K562 (cell line): Measurements from ENCODE around the gene LRRC7. TPM values are rescaled to one million over a fixed set of nuclear protein-coding genes. Genes with fewer than 3 reads are reported as not detected.

ENCODE experiments used
- ATAC-seq: fragments of 200-7000 bp; cut with Tn5 transposase; 3 replicates; pipeline ENCODE4 v1.9.1; 2020; ENCODE audit warnings: moderate library complexity
- BruUV-seq: library from RNA; stranded (reverse); fragments of 400-500 nt; replicated peaks from 2 replicates; lab custom pipeline; 2021; lab: Mats Ljungman, UMichigan
- CTCF ChIA-PET: fragments of 300-600 bp; formaldehyde crosslinking; extraction: SDS; loops from one replicate; lab custom pipeline; 2021; ENCODE audit warnings: low intra/inter-chr PET ratio; lab: Yijun Ruan, JAX
- POLR2A ChIA-PET: fragments of 300-600, 350-650 bp; sonication (Branson Sonifier 250); formaldehyde crosslinking; extraction: SDS; loops from one replicate; lab custom pipeline; 2021; ENCODE audit warnings: antibody characterized with exemption, inconsistent platforms; lab: Yijun Ruan, JAX
- DNase-seq, 4 experiments: peaks; one replicate each; pipeline versions ENCODE4 v3.0.0 to v3.0.0-alpha.2; 2011 to 2018; ENCODE audit warnings: low spot score in 3 of 4, mixed read lengths in 3 of 4; ENCODE audit errors: extremely low read depth in 1 of 4
- FAIRE-seq: peaks from 2 replicates; lab custom pipeline; 2011; peaks lifted over from hg19 to GRCh38; lab: Jason Lieb, UNC
- H2AFZ ChIP-seq: 2 replicates; pipeline ENCODE4 v1.6.0; 2011; ENCODE audit warnings: low read depth, low read length, control low read depth, inconsistent platforms
- H3K27ac ChIP-seq: fragments of 200-600 bp; 3 replicates; pipeline ENCODE4 v1.8.0; 2011; ENCODE audit warnings: low read depth, mild to moderate bottlenecking, control low read depth, inconsistent platforms, low read length, moderate library complexity, mixed read lengths; ENCODE audit errors: extremely low read depth
- H3K27me3 ChIP-seq, 2 experiments: fragments of 300-600 bp in 1 of 2; 2 replicates in 1 of 2; 3 replicates in 1 of 2; pipeline versions ENCODE4 v1.6.0 to v1.8.0; 2011; ENCODE audit warnings: inconsistent platforms in 2 of 2, low read length in 2 of 2, mild to moderate bottlenecking in 1 of 2, mixed read lengths in 1 of 2, moderate library complexity in 1 of 2; ENCODE audit not compliant: control insufficient read depth in 2 of 2, insufficient read depth in 2 of 2
- H3K36me3 ChIP-seq: fragments of 300-600 bp; 3 replicates; pipeline ENCODE4 v1.8.0; 2011; ENCODE audit warnings: mild to moderate bottlenecking, low read length, inconsistent platforms; ENCODE audit not compliant: control insufficient read depth, insufficient read depth
- H3K4me1 ChIP-seq, 2 experiments: fragments of 200-600 bp in 1 of 2; replicated peaks in 1 of 2; 2 replicates in 1 of 2; 3 replicates in 1 of 2; pipeline versions ENCODE4 v1.5.1 to v1.8.0; 2011; ENCODE audit warnings: inconsistent platforms in 2 of 2, low read length in 2 of 2, mild to moderate bottlenecking in 1 of 2, mixed read lengths in 1 of 2, moderate library complexity in 1 of 2; ENCODE audit not compliant: control insufficient read depth in 2 of 2, insufficient read depth in 2 of 2
- H3K4me2 ChIP-seq: 2 replicates; pipeline ENCODE4 v1.6.1; 2011; ENCODE audit warnings: low read length, control low read depth, inconsistent platforms, mixed read lengths; ENCODE audit not compliant: insufficient read depth
- H3K4me3 ChIP-seq: fragments of 200-600 bp; sonication (generic), shearing (Covaris generic); 2 replicates; pipeline ENCODE4 v1.5.1; 2016; ENCODE audit warnings: control low read depth, inconsistent platforms
- H3K79me2 ChIP-seq: fragments of 200-600 bp; 3 replicates; pipeline ENCODE4 v1.8.0; 2011; ENCODE audit warnings: low read length, inconsistent platforms; ENCODE audit not compliant: control insufficient read depth, insufficient read depth
- H3K9ac ChIP-seq, 2 experiments: 2 replicates each; pipeline versions ENCODE4 v1.6.0 to v1.6.1; 2011; ENCODE audit warnings: low read depth in 2 of 2, low read length in 2 of 2, control low read depth in 1 of 2, inconsistent platforms in 1 of 2, mild to moderate bottlenecking in 1 of 2, mixed read lengths in 1 of 2; ENCODE audit not compliant: insufficient read depth in 1 of 2
- H3K9me1 ChIP-seq: one replicate; pipeline ENCODE4 v1.6.0; 2011; ENCODE audit warnings: inconsistent platforms, mild to moderate bottlenecking, low read length, moderate library complexity; ENCODE audit not compliant: control insufficient read depth, insufficient read depth
- H3K9me3 ChIP-seq: replicated peaks from 2 replicates; pipeline ENCODE4 v1.5.1; 2011; ENCODE audit warnings: low read depth, low read length, inconsistent platforms; ENCODE audit not compliant: control insufficient read depth, insufficient read depth
- H4K20me1 ChIP-seq: replicated peaks from 2 replicates; pipeline ENCODE4 v1.6.1; 2011; ENCODE audit warnings: low read length, inconsistent platforms, mixed read lengths; ENCODE audit not compliant: control insufficient read depth, insufficient read depth
- CREB3L1 ChIP-seq: fragments of 450-650 bp; IDR thresholded peaks from 2 replicates; pipeline ENCODE4 v1.6.1; 2014; ENCODE audit warnings: low read depth, mild to moderate bottlenecking, moderate library complexity, borderline replicate concordance
- ELF2 ChIP-seq: fragments of 250-450 bp; sonication (Bioruptor Pico); IDR thresholded peaks from 2 replicates; pipeline ENCODE4 v1.5.0; 2021; ENCODE audit warnings: mild to moderate bottlenecking
- FOXJ2 ChIP-seq: fragments of 200-800 bp; sonication (Bioruptor generic); IDR thresholded peaks from 2 replicates; pipeline ENCODE4 v1.6.1; 2016; ENCODE audit warnings: missing genetic modification characterization, missing compliant biosample characterization
- HMGXB4 ChIP-seq: sonication (generic); formaldehyde crosslinking; IDR thresholded peaks from 2 replicates; pipeline ENCODE4 v1.8.1; 2023; ENCODE audit warnings: mild to moderate bottlenecking, missing genetic modification reagents
- KDM4B ChIP-seq, 2 experiments: fragments of 450-650 bp in 1 of 2; sonication (generic) in 1 of 2; IDR thresholded peaks; 2 replicates each; pipeline ENCODE4 v1.6.1; 2016 to 2017; ENCODE audit warnings: borderline replicate concordance in 2 of 2, antibody characterized with exemption in 1 of 2, low read depth in 1 of 2, mild to moderate bottlenecking in 1 of 2
- MECOM ChIP-seq: fragments of 250-450 bp; sonication (Bioruptor Pico); IDR thresholded peaks from 2 replicates; pipeline ENCODE4 v1.8.0; 2022; ENCODE audit warnings: inconsistent platforms
- PCBP2 ChIP-seq: fragments of 200-400 bp; formaldehyde crosslinking; IDR thresholded peaks from 2 replicates; pipeline ENCODE4 v1.6.1; 2018; ENCODE audit warnings: low read length, low read depth, mild to moderate bottlenecking, moderate library complexity; ENCODE audit not compliant: poor library complexity, severe bottlenecking
- POLR3G ChIP-seq: IDR thresholded peaks from 2 replicates; pipeline ENCODE4 v1.6.1; 2011; ENCODE audit not compliant: insufficient read length, insufficient replicate concordance; ENCODE audit errors: extremely low read depth
- RB1 ChIP-seq: fragments of 450-650 bp; IDR thresholded peaks from 2 replicates; pipeline ENCODE4 v1.6.1; 2017; ENCODE audit warnings: low read depth, mild to moderate bottlenecking
- STAG1 ChIP-seq: sonication (generic); formaldehyde crosslinking; IDR thresholded peaks from 2 replicates; pipeline ENCODE4 v1.5.0; 2020; ENCODE audit warnings: missing genetic modification reagents, borderline replicate concordance
- ZNF124 ChIP-seq: sonication (generic); formaldehyde crosslinking; IDR thresholded peaks from 2 replicates; pipeline ENCODE4 v1.8.1; 2022; ENCODE audit warnings: missing genetic modification reagents
- ZNF212 ChIP-seq: fragments of 450-650 bp; formaldehyde crosslinking; IDR thresholded peaks from 2 replicates; pipeline ENCODE4 v1.4.0; 2020; ENCODE audit warnings: mild to moderate bottlenecking
- ZNF316 ChIP-seq: fragments of 450-650 bp; IDR thresholded peaks from 2 replicates; pipeline ENCODE4 v1.6.1; 2016
- ZNF57 ChIP-seq: fragments of 450-650 bp; formaldehyde crosslinking; IDR thresholded peaks from 2 replicates; pipeline ENCODE4 v1.4.0; 2020; ENCODE audit warnings: mild to moderate bottlenecking, moderate library complexity
- WGBS: fragments of 100-300 bp; shearing (Covaris generic); methylation state at CpG from one replicate; pipeline ENCODE4 v1.1.6; 2016; ENCODE audit warnings: low coverage, mixed read lengths; ENCODE audit not compliant: insufficient coverage; ENCODE audit errors: missing lambda C conversion rate; 5-methylcytosine and 5-hydroxymethylcytosine counted together
- in situ Hi-C: fragments of 300-500 bp; cut with MboI; formaldehyde crosslinking; loops from 4 replicates; pipeline ENCODE4 v1.15.0; 2018; ENCODE audit warnings: inconsistent platforms, mixed read lengths
- intact Hi-C: fragments of 100-400 bp; cut with micrococcal nuclease; formaldehyde crosslinking; loops from 2 replicates; pipeline ENCODE4 v1.14.2; 2022
- polyA plus RNA-seq, 8 experiments: library from polyadenylated mRNA; depleted of rRNA in 4 of 8; stranded (reverse) in 5 of 8; unstranded in 3 of 8; fragments of >200 nt; fragmentation: Nextera tagmentation in 2 of 8; fragmentation: Illumina TruSeq in 1 of 8; extraction: Ambion mirVana in 2 of 8; extraction: Trizol in 1 of 8; gene quantifications; 2 replicates each; pipeline versions ENCODE4 v1.2.1 to v1.2.3, GENCODE V29; 2011 to 2014; ENCODE audit warnings: inconsistent platforms in 1 of 8, missing spikeins in 1 of 8
- total RNA-seq, 7 experiments: library from RNA; depleted of rRNA in 6 of 7; stranded (reverse); fragments of >200 nt in 6 of 7; fragmentation: Illumina TruSeq in 2 of 7; extraction: Trizol in 2 of 7; gene quantifications; 2 replicates each; pipeline versions ENCODE4 v1.2.1 to v1.2.3, GENCODE V29; 2011 to 2021; ENCODE audit warnings: low replicate concordance in 1 of 7

LRRC7 gene
- total and polyA plus RNA-seq, 9 of the 15 experiments (the other 6 are each of a cell fraction or from before 2014, with no cell fraction given): 0.09 to 0.94 (median 0.49) TPM

DNA sequence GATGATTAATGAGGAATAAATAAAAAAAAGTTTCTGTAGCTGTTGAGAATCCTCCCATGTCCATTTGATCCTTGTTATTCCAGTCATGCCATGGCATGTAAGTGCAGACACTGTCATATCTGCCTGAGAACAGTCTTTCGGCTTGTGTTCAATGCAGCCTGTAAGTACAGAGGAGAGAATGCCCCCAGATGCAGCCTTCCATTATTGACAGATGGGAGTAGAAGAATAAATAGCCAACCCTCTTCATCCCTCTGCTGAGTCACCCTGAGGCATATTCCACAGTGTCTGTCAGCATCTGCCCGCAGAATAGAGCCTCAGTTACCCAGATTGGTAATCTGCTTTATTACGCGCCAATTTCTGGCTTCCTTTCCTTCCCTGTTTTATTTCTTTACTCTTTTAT is 139.4 kb downstream of the LRRC7 start:
- Histone ChIP-seq H3K9me1 (no peaks in the 10 kb centered on the region), H3K4me3 (no peak overlapping the region), H3K4me1 (no peaks in the 10 kb centered on the region), H2AFZ (no peak overlapping the region), H3K4me2 (no peak overlapping the region), H4K20me1 (no peaks in the 10 kb centered on the region), H3K79me2 (no peaks in the 10 kb centered on the region), H3K9ac (no peak overlapping the region), H3K9me3 (no peaks in the 10 kb centered on the region), H3K36me3 (no peaks in the 10 kb centered on the region), H3K27me3 (no peaks in the 10 kb centered on the region), H3K27ac (no peak overlapping the region)
- POLR2A ChIA-PET: no interaction called here
- intact Hi-C loops: no loop called here
- ATAC-seq: no peak
- DNase-seq: no peak
- in situ Hi-C loops: no loop called here
- 16% methylated on average over 4 of the region's 4 CpGs for WGBS
- CTCF ChIA-PET: no interaction called here
- BruUV-seq: no TSS peak
- no peak for TF ChIP-seq PCBP2
- no peak for TF ChIP-seq ZNF124 (CRISPR knock-in tag)
- TF ChIP-seq POLR3G: no peak
- no peak for TF ChIP-seq MECOM
- TF ChIP-seq FOXJ2: no peak
- FAIRE-seq: no peak

DNA sequence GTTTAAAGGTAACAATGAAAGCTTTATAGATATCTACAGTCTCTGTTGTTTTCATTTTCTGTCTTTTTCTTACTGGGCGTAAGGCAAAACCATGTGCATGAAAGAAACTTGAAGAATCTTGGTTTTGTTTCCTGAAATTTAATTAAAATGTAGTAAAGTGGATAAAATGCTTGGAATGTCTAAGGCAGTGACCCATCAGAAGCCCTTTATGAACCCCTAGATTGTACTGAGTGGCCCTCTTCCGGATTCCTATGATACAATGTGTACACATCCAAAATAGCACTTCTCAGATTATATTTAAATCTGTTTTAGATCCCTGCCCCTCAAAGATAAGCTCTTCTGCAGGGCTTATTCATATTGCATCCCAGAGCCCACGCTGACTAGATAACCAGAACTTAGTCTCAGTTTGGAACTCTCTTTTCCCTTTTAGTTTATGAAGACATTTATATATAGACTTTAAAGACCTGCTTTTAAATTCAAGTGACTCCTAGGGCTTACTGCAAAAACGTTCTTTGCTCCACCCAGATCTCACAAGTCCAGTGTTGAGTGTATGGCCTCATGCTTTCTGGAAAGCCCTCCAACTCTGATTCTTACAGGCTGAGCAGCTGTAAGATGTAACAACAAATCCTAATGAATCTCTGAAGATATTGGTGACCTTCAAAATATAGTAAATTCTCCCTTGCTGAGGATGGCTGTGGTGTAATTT is 142.9 kb downstream of the LRRC7 start:
- H2AFZ ChIP-seq: no peak overlapping the region
- FAIRE-seq (no peak), DNase-seq (no peak), ATAC-seq (no peak)
- ChIA-PET CTCF (no interaction called here), POLR2A (no interaction called here)
- H3K27ac ChIP-seq: no peak overlapping the region
- H3K9ac ChIP-seq: no peak overlapping the region
- H3K79me2 ChIP-seq: no peaks in the 10 kb centered on the region
- no peaks in the 10 kb centered on the region for H3K4me1 ChIP-seq
- H3K4me3 ChIP-seq: no peak overlapping the region
- in situ Hi-C loops: no loop called here
- no TSS peak for BruUV-seq
- intact Hi-C loops: no loop called here
- no peaks in the 10 kb centered on the region for H3K36me3 ChIP-seq
- H4K20me1 ChIP-seq: no peaks in the 10 kb centered on the region
- 0% methylated on average over 4 of the region's 4 CpGs for WGBS
- no peaks in the 10 kb centered on the region for H3K9me1 ChIP-seq
- H3K4me2 ChIP-seq: no peak overlapping the region
- H3K9me3 ChIP-seq: no peaks in the 10 kb centered on the region
- H3K27me3 ChIP-seq: no peaks in the 10 kb centered on the region
- TF ChIP-seq ZNF316 (no peak), HMGXB4 (CRISPR knock-in tag) (no peak), ZNF212 (CRISPR knock-in tag) (no peak), ZNF57 (no peak), RB1 (no peak), KDM4B (IDR thresholded peaks at IDR 0.05; ENCODE audit: borderline replicate concordance in 2 of 2, low read depth in 1 of 2) (no peak), CREB3L1 (no peak), ELF2 (no peak), STAG1 (no peak)
